GDM1 (cell line): Measurements from ENCODE around the gene SMAD3.
"Not testable (repeated sequence)": the region's sequence is repeated elsewhere in the genome, so short reads cannot be mapped to it uniquely, and the experiment has no call there.

Source experiments
- DNase-seq: peaks from one replicate; lab custom pipeline; 2025; lab: John Stamatoyannopoulos, UW

Gene SMAD3

DNA sequence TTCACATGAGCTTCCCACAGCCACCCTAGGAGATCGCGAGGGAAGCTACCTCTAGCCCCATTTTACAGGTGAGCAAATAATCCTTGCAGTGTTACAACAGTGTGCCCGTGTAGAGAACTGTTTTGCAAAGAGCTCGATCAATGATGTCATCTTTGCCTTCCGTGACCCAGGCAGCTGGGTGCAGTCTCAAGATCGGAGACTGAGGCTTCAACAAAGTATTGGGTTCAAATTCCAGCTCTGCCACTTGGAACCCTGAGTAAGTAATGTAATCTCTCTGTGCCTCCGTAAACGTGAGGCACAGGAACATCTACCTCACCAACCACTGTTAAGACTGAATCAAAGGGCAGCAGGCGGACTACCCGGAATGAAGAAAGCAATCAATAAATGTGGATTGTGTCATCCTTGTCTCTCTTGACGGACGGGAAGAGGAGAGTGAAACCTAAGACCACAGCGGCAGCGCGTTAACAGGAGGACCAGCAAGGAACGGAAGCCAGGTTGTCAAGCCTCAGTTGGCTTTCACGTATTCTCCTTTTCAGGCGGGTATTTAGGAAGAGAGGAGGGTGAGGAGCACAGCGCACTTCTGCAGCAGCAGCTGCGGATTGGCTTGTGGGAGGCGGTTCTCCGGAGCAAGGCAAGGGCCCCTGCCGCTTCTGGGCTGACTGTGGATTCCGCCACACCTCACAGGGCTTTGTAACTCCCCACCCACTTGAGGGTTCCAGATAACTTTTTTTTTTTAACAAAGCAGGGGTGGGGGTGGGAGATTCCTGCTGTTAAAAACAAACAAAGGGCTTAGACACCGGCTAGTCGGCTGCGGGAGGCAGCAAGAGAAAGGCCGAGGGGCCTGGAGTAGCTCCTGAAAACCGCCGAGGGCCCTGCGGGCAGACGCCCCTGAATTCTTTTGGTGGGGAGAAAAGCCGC lies 1.5 kb upstream of the SMAD3 start:
- DNase-seq: no peak

DNA sequence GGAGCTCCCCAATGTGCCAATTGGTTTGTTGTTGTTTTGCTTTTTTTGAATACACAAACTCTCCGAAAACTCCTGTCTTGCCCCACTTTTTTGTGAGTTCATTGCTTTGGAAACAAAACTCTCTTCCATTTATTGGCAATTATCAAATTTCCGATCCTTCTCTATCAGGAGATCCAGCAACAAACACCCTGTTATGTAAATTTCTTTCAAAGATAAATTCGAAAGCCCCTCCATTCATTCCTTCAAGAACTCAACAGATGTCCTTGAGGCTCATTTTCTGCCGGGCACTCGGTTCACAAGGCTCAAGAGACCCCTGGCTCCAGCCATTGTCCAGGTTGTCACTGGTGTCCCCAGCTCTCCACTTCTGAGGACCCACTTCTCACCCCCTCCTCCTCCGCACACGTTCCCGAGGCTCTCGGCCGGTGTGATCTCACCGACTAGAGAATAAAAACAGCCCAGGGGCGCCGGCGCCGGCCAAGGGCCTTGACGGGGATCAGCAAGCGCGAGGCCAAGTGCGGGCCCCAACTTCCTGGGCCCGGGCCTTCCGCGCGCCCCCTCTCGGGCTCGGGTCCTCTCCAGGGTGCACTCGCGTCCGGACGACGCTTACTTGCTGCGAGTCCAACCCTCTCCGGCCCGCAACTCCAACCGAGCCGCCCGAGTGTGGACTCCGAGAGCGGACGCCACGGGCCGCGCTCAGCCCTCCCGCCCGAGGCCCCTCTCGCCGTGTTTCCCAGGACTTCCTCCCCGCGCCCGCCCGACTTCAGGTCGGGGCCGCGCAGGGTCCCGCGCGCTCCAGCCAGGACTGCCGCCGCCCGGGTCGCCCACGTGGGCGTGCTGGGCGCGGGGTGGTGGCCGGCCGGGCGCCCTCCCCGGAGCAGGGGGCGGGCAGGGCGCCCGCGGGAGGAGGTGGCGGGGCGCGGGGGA lies 533 bp upstream of the SMAD3 start:
- DNase-seq: no peak

DNA sequence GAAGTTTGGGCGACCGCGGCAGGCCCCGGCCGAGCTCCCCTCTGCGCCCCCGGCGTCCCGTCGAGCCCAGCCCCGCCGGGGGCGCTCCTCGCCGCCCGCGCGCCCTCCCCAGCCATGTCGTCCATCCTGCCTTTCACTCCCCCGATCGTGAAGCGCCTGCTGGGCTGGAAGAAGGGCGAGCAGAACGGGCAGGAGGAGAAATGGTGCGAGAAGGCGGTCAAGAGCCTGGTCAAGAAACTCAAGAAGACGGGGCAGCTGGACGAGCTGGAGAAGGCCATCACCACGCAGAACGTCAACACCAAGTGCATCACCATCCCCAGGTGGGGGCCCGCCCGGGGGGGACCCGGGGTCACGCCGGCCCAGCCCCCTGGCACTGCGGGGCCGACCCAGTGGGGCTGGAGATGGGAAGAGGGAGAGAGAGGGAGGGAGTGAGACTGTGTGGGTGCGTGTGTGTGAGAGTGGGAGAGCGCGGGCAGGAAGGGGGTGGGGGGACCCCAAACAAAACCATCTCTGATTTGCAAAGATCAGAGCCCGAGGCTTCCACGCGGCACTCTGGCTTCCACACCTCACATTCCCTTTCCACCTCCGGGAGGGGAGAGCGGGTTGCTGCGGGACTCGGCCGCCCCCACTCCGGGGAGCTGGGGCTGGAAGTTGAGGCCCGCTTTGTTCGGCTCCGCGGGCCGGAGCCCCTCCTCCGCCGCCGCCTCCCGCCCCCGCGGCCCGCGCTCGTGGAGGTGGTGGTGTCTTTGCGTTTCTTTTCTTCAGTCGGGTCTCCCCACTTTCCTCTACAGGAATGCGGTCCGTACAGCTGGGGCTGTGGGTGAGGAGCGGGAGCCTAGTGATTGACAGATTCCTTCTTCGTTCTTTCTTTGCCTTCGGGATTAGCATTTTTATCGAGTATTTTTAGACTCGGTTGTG lies 898 bp downstream of the SMAD3 start:
- no peak for DNase-seq

DNA sequence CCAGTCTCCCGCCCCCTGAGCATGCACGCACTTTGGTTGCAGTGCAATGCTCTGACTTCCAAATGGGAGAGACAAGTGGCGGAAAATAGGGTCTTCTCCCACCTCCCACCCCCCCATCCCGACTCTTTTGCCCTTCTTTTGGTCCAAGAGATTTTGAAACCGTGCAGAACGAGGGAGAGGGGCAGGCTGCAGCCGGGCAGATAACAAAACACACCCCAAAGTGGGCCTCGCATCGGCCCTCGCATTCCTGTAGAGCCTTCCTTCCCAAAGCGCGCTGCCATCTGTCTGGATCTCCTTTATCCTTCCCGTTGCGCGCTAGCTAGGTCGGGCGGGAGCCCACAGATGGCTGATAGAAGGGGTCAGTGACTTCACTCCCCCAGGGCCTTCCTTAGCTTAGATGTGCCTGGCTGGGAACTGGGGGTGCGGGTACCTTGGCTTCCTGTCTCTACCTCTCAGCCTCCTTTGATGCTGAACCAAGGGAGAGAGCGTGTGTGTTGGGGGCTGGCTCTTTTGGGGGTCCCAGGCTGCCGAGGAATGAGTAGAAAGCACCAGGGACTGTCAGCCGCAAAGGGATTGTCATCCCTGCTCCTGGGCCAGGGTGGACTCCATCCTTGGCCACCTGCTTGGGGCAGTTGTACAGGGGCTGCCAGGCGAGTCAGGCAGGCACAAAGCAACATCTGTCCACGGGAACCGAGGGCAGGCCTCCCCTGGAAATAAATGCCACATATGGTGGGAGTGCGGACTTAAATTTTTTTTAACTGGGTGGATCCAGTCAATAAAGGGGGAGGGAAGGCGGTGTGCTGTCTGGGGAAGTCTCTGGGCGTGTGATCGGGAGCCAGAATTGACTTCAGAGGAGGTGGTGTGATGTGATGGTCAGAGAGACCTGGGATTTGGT lies 1.8 kb downstream of the SMAD3 start:
- DNase-seq: no peak

DNA sequence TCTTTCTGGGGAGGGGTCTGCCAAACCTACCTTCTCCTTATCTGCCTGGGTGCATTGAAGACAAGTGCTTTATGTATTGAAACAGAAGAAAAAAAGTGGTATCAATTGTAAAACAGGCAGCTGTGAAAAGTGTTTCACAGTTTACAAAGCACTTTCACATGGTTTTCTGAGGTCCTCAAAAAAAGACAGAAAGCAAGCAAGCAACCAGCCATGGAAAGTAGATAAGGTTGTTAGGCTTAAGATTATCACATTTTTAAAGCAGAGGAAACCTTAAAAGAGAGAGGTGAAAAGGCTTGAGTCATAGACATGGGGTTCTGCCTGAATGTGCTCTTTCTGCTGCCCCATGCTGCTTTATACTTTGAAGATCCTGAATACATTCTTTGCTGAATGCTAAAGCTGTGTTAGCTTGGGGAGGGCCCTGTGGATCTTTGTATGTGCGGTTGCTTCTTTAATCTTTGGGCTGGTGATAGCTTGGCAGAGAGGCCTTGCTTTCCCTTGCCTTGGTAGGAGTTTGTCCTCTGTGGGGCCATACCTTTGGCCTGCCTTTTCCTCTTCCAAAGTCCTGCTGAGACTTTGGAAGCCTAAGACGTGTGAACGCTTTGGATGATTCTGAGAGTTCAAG lies 2.6 kb downstream of the SMAD3 start:
- DNase-seq: no peak

DNA sequence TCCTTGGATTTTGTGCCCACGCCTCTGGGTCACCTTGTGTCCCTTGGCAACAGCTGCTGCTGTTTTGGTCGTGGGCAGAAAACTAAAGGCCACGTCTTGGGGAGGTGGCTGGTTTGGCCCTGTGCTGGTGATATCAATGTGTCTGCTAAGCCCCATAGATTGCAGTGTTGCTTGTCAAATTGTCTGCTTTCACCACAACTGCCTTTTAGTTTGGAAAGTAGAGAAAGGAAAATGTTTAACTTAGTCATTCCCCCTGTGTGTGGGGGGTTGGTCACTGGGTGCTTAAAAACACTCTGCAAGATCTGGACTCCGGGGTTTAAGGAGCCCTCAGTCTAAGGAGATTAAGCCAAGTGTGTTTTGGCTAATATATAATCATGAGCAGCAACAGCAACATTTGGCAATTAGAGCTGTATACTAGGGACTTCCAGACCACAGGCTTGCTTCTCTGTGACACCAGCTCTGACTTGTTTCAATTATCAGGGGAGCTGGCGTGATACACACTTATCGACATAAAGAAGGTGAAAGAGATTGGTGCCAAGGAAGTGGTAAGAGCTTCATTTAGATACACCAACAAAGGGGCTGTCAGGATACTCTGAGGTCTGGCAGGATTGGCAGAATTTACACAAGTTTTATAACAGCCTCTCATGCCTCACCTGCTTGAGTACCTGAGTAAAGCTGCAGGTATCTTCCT lies 3.5 kb downstream of the SMAD3 start:
- DNase-seq: no peak

DNA sequence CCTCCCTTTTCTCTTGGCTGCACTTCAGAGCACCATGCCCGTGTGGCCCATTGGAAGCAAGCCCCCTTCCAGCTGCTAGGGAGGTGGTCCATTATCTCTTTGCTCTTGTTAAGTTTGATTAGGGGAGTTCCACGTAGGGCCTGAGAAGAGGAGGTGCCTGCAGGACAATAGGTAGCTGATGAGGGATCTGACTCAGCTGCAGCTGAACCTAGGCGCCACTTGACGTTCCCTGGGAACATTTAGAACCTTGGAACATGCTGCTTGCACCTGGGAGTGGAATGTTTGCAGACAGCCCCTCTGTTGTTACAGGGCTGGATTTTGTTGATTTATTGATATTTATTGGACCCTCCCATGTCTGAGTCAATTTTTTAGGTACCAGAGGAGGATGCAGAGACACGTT lies 4.7 kb downstream of the SMAD3 start:
- no peak for DNase-seq

DNA sequence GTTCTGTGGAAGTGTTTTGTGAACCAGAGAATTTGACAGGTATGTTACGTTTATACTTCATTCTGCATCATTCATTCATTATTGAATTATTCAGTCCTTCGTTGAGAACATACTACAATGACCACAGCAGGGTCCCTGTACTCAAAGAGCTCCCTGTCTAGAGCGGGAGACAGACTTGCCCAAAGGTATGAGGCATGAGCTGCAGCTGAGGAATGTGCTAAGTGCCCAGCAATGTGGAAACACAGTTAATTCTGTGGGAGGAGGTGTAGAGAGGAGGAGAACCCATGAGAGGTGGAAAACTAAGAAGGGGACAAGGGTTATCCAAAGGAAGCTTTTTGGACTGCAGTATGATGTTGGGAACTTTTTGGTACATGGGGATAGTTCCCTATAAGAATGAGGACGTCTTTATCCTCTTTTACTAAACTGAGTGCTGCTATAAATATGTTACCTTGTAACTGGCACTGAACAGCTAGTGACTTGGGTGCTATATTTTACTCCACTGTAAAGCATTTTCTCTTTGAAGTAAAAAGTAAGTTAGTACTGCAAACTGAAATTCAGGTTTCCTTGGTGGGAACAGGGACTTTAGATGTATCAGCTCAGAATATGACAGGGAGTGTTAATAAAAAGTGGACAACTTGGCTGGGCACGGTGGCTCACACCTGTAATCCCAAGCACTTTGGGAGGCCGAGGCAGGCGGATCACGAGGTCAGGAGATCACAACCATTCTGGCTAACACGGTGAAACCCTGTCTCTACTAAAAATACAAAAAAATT lies 5.7 kb downstream of the SMAD3 start:
- no peak for DNase-seq

DNA sequence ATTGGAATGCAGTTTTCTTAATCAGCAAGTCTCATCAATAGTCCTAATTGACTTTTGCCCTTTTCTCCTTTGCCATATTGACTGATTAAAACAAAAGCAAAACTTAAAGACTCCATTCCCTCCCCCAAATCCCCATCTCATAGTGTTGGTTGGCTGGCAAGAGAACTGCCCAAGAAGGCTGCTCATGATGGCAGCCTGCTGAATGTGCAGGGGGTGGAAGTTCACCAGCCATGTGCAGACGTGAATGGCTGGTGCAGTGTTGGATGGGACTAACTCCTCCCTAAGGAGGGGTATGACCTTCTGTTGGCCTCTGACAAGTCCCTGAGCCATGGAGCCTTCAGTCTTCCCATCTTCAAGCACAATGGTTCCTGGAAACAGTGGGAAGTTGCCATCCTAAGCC lies 7.0 kb downstream of the SMAD3 start:
- no peak for DNase-seq

DNA sequence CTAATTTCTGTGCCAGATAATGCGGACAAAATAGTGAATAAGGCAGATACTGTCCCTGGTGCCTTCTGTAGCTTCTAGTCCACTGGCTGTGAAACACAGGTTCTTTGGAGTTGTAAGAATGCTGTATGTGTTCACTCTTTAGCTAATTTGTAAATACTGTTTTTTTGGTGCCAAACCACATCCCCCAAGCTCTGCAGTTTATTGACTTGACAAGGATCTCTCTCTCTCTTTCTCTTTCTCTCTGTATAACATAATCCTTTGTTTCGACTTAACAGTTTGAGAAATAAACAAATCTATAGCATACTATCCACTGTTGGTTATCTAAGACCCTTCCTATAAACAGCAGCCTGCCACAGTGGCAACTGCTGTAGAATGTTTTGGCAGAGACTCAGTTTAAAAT lies 7.6 kb downstream of the SMAD3 start:
- no peak for DNase-seq

DNA sequence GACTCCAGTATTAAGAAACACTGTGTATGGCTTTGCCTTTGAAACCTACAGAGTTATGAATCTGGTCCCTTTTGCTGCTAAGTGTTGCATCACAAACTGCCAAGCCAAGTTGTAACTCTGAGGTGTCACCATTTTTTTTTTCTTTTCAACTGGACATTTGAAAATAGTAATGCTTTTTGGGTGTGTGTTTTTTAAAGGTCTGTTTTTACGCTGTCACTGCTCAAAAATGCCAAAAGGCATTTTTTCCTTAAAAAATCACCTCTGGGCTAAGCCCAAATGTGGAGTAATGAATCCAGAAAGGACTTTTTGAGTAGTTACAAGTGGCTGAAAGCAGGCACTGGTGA lies 9.5 kb downstream of the SMAD3 start:
- no peak for DNase-seq

DNA sequence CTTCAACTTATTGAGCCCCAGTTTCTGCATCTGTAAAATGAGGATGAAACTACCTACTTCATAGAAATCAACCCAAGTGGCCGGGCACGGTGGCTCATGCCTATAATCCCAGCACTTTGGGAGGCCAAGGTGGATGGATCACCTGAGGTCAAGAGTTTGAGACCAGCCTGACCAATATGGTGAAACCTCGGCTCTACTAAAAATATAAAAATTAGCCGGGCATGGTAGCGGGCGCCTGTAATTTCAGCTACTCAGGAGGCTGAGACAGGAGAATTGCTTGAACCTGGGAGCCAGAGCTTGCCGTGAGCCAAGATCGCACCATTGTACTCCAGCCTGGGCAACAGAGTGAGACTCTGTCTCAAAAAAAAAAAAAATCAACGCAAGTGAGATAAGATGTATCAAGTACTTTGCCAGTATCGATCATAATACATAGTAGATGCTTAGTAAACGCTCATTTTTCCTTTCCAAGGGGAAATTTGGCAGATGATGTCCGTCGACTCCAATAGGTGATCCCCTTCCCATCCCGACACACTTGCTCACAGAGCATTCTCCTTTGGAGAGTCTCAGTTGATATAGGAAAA lies 10.2 kb downstream of the SMAD3 start:
- DNase-seq: not testable (repeated sequence)

DNA sequence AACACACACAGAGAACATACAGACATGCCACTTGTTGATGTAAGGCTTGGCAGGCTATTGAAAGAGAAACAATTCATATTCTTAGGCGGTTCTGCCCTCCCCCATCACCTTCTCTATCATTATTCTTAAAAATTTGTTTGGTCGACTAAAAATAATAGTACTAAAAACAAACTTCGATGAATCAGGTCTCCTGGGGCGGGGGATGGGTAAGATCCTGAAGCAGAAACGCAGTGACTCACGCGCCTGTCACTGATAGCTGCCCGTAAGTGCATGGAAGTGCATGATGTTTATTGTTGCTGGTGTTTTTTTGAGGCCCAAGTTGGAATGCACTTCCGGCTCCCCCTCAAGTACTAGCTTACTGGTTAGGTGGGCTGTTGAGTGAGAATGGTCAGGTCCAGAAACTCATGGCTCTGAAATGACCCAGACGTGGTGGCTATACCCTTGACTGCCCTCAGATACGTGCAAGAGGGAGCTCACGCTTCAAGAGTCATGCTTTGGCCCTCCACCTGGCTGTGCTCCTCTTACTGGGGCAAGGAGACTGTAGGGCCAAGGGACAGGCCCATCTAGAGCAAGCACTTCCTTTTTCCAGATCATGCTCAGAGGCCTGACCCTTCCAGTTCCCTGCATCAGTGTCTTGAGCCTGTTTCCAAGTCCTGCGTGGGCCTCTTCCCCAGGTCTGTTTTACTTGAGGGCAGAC lies 10.9 kb downstream of the SMAD3 start:
- no peak for DNase-seq

DNA sequence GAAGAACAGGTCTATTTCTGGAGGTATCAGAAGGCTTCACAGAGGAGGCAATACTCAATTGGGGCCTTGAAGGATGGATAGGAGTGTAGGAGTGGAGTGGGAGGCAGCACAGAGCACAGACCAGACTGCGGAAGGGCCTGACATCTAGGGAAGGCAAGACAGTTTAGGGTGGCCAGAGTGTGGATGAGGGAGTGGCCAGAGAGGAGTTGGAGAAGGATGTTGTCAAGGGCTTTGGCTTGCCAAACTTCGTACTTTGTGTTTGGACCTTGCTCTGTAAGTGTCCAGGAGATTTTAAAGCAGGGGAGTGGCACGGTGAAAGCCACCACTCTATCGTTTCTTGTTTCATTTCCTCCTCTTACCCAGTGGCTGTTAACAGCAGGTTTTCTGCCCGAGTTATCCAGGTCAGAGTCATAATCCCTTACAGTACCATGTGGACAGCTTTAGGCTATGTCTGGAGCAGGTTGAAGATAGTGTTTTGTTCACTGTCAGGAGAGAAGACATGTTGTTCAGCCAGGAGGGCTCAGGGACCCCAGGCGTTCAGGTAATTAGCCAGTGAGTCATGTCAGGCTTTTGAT lies 12.3 kb downstream of the SMAD3 start:
- no peak for DNase-seq

DNA sequence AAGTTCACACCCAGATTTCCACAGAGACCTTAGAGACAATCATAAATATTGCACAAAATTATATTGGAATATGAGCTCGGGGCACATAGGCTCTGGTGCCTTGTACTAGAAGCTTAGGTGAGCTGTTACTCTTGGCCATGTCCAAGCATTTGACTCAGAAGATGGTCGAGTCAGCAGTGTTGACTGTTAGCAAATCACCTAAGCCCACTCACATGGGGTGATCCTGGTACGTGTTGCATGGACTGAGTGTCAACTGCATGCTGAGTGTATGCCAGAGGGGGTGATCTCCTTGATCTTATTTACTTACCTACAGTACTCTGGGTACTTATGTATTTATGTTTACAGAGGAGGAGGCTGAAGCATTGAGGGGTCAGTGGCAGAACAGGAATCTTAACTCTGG lies 14.0 kb downstream of the SMAD3 start:
- DNase-seq: no peak

DNA sequence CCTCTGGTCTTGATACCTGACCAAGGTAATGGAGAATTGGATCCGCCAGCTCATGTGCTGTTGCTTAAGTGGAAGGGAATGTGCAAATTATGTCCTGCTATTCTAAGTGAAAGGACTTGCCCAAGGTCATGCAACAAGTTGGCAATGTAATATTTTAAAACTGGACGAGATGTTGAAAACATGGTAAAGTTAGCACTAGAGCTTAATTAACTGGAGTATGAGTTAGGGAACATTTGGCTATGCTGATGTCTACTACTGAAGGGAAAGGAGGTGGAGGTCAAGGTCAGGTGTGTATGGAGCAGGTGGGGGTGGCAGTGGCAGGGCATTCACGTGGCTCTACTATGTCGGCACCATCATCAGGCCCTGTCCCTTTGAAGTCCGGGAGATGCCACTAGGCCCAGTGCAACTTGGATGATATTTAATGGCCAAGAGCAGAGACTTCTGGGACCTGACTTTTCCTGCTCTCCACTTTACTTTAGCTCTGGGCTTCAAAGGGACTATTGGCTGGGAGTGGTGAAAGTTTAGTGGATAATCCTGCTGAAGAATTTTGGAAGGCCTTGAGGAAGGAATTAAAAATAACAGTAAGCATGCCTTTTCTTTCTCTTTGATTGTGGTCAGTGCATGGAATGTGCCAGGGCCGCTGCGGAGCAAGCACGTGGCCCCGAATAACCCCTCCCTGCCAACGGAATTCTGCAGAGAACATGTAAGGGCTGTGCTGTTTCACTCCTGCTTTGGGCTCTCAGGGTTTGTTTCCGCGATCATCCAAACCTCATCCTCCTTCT lies 14.9 kb downstream of the SMAD3 start:
- DNase-seq: no peak

DNA sequence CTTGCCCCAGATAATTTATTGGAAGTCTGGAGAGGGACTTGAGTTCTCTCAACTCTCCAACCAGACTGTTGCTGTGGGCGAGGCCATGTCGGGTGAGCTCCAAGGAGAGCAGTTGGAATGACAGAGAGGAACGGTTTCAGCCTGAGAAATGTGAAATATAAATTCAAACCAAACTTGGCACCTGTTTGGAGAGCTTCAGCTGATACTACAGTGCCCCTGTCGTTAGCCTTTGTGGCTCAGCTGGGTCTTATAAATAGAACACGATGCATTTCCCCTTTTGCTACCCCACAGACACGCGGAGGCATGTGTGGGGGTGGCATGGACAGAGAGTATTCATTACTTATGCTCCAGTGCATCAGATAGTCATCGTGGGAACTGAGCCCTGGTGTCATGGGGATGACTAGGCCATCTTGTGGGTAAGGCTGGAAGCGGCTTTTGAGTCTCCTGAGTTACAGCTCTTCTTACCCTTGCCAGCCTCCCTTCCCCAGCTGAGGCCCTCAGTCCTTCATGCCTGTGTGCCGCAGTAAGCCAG lies 15.6 kb downstream of the SMAD3 start:
- DNase-seq: peak; percentile 83
